C4-2B (cell line): ENCODE measurements around the gene CTNNBIP1.

Experiments used
- CTCF ChIP-seq: fragments of 450-650 bp; conservative IDR thresholded peaks from 2 replicates; pipeline ENCODE4 v1.5.1; 2017; ENCODE audit warnings: mild to moderate bottlenecking
- ZFX ChIP-seq: fragments of 450-650 bp; IDR thresholded peaks from 2 replicates; pipeline ENCODE4 v1.6.1; 2017

GRCh38 chr1:9825093-9826074 lies 84.7 kb downstream of the CTNNBIP1 start:
- TF ChIP-seq CTCF, result no peak
- no peak for TF ChIP-seq ZFX
